T-helper 1 cell treated with Interleukin-12 subunit alpha and Interleukin-12 subunit beta and Interleukin-4 antibody, amounts not matched to agents 30 μg/mL and 1 μg/mL, for 36 hours (primary cell): Measurements from ENCODE around the gene TBATA.

Source experiments
- H3K27ac Mint-ChIP-seq: one replicate; pipeline ENCODE4 v1.8.0; 2021; ENCODE audit warnings: mild to moderate bottlenecking, mixed read lengths
- H3K27me3 Mint-ChIP-seq: one replicate; pipeline ENCODE4 v1.8.0; 2021; ENCODE audit warnings: low read depth, mixed read lengths
- H3K36me3 Mint-ChIP-seq: one replicate; pipeline ENCODE4 v1.8.0; 2021; ENCODE audit warnings: low read depth, mixed read lengths
- H3K4me1 Mint-ChIP-seq: one replicate; pipeline ENCODE4 v1.8.0; 2021; ENCODE audit warnings: low read depth, mixed read lengths
- H3K4me3 Mint-ChIP-seq: one replicate; pipeline ENCODE4 v1.8.0; 2021; ENCODE audit warnings: mild to moderate bottlenecking, moderate library complexity, mixed read lengths
- H3K9me3 Mint-ChIP-seq: one replicate; pipeline ENCODE4 v1.8.0; 2021; ENCODE audit warnings: mixed read lengths

Gene TBATA

DNA sequence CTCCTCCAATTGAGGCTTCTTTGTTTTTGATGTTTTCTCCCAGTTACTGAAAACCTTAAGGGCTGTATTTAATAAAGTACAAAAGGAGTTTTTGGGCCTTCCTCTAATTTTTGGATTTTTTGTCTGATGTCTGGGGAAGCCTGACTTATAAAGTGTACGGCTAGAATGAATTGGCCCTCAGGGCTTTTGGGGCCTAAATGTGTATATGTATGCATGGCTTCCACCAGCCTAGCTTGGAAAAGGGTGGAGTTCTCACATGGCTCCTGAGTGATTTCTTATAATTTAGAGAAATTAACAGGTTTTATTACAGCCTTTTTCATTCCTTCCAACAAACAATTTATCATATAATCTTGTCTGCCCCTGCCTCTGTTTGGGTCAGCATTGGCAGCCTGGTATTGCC, 10.4 kb upstream of the TBATA start:
- no peaks in the 10 kb centered on the region for H3K36me3 Mint-ChIP-seq
- peaks cover 41% of the 10 kb centered on the region for H3K27me3 Mint-ChIP-seq
- no peaks in the 10 kb centered on the region for H3K4me1 Mint-ChIP-seq
- H3K9me3 Mint-ChIP-seq: peaks cover 7% of the 10 kb centered on the region
- H3K4me3 Mint-ChIP-seq: no peak overlapping the region
- no peak overlapping the region for H3K27ac Mint-ChIP-seq

DNA sequence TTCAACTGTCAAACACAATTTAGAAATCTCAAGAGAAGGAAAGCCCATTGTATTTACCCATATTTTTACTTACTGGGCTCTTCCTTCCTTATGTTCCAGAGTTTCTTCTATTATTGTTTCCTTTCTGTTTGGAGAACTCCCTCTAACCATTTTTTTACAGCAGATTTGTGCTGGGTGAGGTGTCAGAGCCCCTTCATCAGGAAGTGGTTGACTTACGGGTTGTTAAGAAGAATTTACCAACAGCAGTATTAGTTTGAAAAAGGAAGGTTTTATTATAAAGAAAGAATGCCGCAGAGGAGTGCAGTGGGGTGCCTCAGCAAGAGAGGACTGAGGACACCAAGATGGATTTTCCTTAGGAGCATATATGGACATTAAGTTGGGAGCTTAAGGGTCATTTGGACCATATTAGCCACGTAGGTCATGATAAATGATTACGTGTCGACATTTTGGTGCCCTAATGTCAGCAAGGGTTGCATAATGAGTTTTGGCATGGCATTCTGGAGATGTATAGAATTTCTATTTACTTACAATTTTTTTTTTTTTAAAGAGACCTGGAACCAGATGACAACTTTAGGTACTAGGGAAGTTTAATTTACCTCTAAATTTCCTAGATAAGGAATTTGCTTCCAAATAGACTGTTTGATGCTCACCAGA, 6.3 kb upstream of the TBATA start:
- Mint-ChIP-seq H3K4me3 (no peak overlapping the region), H3K27me3 (peaks cover 45% of the 10 kb centered on the region), H3K36me3 (no peaks in the 10 kb centered on the region), H3K9me3 (peaks cover under 1% of the 10 kb centered on the region), H3K27ac (no peak overlapping the region), H3K4me1 (peaks cover 2% of the 10 kb centered on the region)

DNA sequence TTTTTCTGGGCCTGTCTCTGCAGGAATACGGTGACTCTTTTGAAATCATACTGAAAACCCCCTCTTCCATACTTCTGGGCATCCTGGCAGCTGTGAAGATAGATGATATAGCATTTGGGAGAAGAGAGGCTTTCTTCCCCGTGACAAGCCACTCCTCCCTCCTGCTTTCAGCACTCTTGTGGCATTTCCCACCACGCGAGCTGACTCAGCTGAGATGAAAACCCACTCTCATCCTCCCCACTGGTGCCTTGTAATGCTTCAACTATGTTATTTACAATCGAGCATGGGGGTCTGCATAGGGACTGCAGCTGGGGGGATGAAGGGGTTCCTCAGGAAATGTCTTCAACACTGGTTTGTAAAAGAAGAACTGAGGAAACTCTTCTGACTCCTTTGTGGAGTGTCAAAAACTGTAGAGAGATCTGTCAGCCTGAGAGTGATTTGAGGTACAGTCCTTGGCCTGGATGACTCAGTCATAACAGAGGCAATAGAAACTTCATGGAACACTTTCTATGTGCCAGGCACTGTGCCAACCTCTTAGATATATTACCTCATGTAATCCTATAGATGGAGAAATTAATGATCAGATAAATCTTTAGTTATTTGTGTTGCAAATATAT, 1.7 kb upstream of the TBATA start:
- Mint-ChIP-seq H3K36me3 (no peaks in the 10 kb centered on the region), H3K27ac (no peak overlapping the region), H3K4me3 (no peak overlapping the region), H3K4me1 (peaks cover 2% of the 10 kb centered on the region), H3K9me3 (no peaks in the 10 kb centered on the region), H3K27me3 (peaks cover 39% of the 10 kb centered on the region)

DNA sequence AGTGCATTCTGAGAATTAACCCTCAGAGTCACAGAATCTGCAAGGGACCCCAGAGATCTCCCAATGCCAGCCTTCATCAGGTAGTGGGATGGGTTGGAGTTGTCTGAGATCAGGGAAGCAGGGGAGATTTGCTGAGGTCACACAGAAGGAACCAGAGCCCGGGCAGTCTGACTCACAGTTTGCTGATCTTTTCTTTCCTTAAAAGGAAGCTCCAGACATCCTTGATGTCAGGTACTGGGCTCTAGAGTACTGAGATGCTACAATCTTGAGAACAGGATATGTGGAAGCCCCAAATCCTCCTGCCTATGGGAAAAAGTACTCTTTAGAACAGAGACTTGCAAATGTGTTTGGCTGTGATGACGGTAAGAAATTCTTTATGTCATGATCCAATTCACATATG, 706 bp downstream of the TBATA start:
- Mint-ChIP-seq H3K27ac (no peak overlapping the region), H3K9me3 (no peaks in the 10 kb centered on the region), H3K4me3 (no peak overlapping the region), H3K4me1 (peaks cover 2% of the 10 kb centered on the region), H3K27me3 (peaks cover 19% of the 10 kb centered on the region), H3K36me3 (no peaks in the 10 kb centered on the region)

DNA sequence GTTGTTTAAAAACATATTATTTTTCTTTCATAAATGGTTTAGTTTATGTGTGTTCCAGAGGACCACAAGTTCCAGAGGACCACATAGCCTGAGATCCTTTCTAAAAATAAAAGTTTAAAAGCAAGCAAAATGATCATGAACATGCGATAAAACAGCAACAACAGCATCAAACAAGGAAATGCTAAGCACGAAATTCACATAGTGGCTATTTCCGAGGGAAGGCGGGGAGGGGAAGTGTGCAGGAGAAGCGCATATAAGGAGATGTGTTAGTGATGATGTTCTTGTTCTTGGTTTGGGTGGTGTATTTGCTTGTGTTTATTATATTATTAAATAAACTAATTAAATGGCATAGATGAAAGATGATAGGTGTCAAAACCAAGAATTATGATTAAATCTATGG, 1.2 kb downstream of the TBATA start:
- peaks cover 2% of the 10 kb centered on the region for H3K4me1 Mint-ChIP-seq
- H3K9me3 Mint-ChIP-seq: no peaks in the 10 kb centered on the region
- no peaks in the 10 kb centered on the region for H3K36me3 Mint-ChIP-seq
- peaks cover 14% of the 10 kb centered on the region for H3K27me3 Mint-ChIP-seq
- no peak overlapping the region for H3K27ac Mint-ChIP-seq
- no peak overlapping the region for H3K4me3 Mint-ChIP-seq

DNA sequence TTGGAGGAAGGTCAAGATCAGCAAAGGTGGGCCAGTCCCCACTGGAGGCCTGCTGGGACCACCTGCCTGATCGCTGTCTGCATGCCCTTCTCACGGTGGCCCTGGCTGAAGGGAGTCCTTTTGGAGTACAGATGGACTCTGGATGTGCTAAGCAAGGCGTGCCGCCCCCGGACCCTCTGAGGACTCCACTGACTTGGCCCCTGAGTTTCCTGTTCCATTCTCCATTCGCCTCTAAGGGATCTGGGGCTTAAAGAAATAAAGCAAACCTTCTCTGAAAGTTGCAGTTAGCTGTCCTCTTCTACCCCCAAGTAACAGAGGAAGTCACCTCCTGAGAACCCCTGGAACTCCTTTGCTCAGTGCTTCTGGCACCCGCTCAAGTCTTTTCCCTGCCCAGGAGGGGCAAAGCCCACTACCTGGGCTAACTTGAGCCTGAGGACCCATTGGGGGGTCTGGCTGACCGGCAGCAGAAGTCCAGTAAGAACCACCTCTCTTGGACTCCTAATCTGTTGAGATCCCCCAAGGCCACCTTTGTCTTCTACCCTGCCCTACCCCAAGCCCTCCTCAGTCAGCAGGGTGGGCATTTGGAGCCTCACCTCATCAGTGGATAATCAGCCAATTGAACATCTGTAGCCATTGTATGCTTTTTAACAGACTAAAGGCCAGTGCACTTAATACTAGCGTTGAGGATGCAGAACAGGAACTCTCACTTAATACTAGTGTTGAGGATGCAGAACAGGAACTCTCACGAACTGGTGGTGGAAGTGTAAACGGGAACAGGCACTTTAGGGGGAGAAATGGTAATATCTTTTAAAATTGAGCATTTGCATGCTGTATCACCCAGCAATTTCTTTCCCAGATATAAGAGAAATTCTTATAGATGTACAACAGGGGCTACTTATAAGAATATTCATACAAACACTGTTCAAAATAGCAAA, 2.2 kb downstream of the TBATA start:
- no peaks in the 10 kb centered on the region for H3K9me3 Mint-ChIP-seq
- H3K27me3 Mint-ChIP-seq: peaks cover 5% of the 10 kb centered on the region
- no peaks in the 10 kb centered on the region for H3K36me3 Mint-ChIP-seq
- H3K4me1 Mint-ChIP-seq: peaks cover 2% of the 10 kb centered on the region
- no peak overlapping the region for H3K4me3 Mint-ChIP-seq
- no peak overlapping the region for H3K27ac Mint-ChIP-seq

DNA sequence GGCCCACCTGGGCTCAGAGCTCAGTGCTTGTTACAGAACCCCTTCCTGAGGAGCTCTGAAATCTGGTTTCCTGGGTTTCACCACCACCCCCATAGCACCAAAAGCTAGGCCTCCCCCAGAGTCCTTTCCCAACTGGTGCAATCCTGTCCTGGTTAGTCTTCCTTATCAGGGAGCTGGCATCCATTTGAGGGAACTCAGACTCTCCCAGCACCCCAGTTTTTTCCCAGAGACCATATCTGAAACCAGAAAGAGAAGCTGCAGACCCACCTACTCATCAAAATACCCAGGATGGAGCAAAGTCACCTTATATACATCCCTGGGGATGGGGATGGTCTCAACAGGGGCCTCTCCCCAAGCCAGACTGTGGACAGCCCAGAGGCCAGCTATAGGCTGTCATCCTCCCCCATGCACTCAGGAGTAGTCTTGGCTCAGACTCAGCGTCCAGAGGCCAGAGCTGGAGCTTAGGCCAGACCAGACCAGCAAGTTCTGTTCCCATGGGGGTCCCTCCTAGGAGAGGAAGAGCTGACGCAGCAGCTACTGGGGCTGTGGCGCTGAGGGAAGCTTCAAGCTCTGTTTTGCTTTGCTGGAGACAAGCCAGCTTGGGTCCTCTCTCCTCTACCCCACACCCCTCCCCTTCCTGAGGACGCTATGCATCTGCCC, 3.0 kb downstream of the TBATA start:
- no peak overlapping the region for H3K27ac Mint-ChIP-seq
- H3K36me3 Mint-ChIP-seq: no peaks in the 10 kb centered on the region
- no peak overlapping the region for H3K4me3 Mint-ChIP-seq
- peaks cover 2% of the 10 kb centered on the region for H3K4me1 Mint-ChIP-seq
- H3K27me3 Mint-ChIP-seq: peaks cover 5% of the 10 kb centered on the region
- H3K9me3 Mint-ChIP-seq: no peaks in the 10 kb centered on the region

DNA sequence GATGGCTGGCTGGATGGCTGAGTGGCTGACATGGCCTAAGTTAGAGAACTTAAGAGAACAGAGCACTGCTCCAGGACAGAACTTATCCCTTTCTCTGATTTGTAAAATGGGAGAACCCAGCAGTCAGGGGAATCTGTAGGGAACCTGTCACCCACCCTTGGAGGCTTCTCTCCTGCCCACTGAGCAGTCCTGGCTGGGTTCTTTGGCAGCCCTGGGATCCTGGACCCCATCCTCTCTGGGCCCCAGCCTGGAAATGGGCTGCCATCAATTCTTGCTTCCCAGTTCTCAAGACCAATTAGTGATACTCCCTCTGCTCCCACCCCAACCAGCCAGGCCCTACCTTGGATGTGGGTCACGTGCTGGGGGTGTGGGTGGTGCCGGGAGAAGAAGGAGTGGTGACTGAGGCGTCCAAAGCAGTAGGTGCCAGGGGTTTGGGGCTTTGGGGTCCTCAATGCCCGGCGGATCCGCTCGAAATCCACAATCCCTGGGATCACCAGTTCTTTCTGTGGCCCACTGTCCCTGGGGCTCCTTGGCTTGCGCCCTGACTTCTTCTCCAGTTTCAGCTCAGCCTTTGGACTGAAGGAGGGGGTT, 3.6 kb downstream of the TBATA start:
- no peak overlapping the region for H3K27ac Mint-ChIP-seq
- H3K36me3 Mint-ChIP-seq: no peaks in the 10 kb centered on the region
- no peaks in the 10 kb centered on the region for H3K9me3 Mint-ChIP-seq
- H3K27me3 Mint-ChIP-seq: peaks cover 5% of the 10 kb centered on the region
- H3K4me3 Mint-ChIP-seq: no peak overlapping the region
- no peaks in the 10 kb centered on the region for H3K4me1 Mint-ChIP-seq

DNA sequence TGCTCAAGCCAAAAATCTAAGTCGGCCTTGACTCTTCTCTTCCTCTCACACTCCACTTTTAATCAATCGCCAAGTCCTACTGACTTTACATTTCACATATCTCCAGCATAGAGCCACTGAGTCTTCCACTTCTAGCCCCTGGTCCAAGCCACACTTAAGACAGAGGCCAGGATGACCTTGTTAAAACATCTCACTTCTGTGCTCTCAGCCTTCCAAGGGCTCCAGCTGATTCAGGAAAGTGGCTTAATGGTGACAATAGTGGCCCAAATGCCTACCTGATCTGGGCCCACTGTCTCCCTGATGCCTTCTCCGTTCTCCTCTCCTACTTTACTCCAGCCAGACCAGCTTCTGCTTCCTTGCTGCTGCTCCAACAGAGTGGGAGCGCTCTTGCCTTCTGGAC, 4.4 kb downstream of the TBATA start:
- H3K36me3 Mint-ChIP-seq: no peaks in the 10 kb centered on the region
- H3K4me3 Mint-ChIP-seq: no peak overlapping the region
- no peaks in the 10 kb centered on the region for H3K9me3 Mint-ChIP-seq
- H3K27me3 Mint-ChIP-seq: peaks cover 5% of the 10 kb centered on the region
- no peaks in the 10 kb centered on the region for H3K4me1 Mint-ChIP-seq
- no peak overlapping the region for H3K27ac Mint-ChIP-seq

DNA sequence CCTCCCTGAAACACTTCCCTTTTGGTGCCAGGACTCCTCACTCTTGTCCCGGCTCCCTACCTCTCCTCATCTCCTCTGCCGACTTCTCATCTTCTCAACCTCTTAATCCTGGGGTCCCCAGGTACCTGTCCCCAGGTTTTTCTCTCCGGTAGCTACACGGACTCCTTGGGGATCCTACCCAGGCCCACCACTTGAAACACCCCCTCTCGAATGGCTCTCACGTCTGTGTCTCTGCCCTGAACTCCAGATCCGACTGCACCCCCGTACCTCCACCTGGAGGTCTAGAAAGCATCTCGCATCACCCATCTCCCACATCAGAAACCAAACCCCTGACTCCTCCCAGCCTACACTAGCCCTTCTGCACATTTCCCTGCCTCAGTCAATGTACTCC, 4.8 kb downstream of the TBATA start:
- peaks cover 5% of the 10 kb centered on the region for H3K27me3 Mint-ChIP-seq
- H3K36me3 Mint-ChIP-seq: no peaks in the 10 kb centered on the region
- no peak overlapping the region for H3K4me3 Mint-ChIP-seq
- no peak overlapping the region for H3K27ac Mint-ChIP-seq
- H3K4me1 Mint-ChIP-seq: no peaks in the 10 kb centered on the region
- H3K9me3 Mint-ChIP-seq: no peaks in the 10 kb centered on the region

DNA sequence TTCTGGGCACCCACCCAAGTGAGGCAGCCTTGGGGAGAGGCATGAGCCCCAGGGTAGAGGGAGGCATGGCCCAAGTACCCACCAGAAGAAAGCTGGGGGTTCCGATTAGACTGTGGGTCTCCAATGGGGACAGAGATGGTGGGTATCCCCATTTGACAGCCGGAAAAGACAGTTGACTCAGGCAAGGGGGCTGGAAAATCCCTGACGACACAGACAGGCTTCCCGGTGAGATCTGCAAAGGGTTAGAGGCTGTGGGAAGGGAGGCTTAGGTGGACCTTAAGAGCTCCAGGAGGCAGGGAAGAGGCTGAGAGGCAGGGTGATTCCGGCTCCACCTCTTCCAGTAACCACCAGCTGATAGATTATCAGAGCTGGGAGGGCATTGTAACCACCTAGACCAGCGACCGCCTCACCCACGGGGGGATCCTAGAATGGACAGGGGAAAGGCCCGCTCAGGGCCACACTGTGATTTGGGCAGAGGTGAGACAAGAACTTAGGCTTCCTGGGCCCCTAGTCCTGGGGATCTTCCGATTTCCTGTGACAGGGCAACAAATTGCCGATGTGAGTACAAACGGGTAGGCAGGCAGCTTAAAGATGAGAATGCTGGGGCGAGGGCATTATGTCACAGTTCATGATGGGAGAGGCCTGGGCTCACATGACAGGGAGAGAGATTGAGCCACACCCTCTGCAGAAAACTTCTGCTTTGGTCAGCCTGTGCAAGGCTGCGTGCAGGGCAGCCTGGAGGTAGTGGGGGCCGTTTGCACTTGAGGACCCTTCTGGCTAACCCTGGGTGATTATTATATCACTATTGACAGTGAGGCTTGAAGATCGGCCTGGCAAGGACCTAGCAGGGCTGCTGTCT, 5.4 kb downstream of the TBATA start:
- Mint-ChIP-seq H3K4me3 (no peak overlapping the region), H3K27me3 (peaks cover 5% of the 10 kb centered on the region)

DNA sequence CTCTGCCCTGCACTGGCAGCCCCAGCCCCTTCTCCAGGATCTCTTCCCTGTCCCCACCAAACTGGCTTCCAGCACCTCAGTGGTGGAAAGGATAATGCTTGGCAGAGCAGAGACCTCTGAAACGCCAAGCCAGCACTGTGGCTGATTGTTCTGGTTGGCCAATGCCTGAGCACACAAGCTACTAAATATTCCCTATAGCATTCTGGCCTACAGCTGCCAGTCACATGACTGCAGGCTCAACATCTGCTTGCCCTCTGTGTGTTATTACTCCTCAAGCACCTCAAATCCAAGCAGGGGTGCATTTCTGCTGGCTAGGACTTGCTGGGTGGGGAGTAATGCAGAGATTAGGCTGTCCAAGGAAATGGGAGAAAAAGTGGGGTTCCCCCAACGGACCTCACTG, 6.1 kb downstream of the TBATA start:
- Mint-ChIP-seq H3K4me3 (no peak overlapping the region), H3K27ac (no peak overlapping the region), H3K4me1 (no peaks in the 10 kb centered on the region), H3K27me3 (peaks cover 5% of the 10 kb centered on the region), H3K9me3 (no peaks in the 10 kb centered on the region), H3K36me3 (no peaks in the 10 kb centered on the region)

More for the DNA sequence above, 5.4 kb downstream of the TBATA start:
- Mint-ChIP-seq H3K27ac (no peak overlapping the region), H3K4me1 (no peaks in the 10 kb centered on the region), H3K36me3 (no peaks in the 10 kb centered on the region), H3K9me3 (no peaks in the 10 kb centered on the region)

DNA sequence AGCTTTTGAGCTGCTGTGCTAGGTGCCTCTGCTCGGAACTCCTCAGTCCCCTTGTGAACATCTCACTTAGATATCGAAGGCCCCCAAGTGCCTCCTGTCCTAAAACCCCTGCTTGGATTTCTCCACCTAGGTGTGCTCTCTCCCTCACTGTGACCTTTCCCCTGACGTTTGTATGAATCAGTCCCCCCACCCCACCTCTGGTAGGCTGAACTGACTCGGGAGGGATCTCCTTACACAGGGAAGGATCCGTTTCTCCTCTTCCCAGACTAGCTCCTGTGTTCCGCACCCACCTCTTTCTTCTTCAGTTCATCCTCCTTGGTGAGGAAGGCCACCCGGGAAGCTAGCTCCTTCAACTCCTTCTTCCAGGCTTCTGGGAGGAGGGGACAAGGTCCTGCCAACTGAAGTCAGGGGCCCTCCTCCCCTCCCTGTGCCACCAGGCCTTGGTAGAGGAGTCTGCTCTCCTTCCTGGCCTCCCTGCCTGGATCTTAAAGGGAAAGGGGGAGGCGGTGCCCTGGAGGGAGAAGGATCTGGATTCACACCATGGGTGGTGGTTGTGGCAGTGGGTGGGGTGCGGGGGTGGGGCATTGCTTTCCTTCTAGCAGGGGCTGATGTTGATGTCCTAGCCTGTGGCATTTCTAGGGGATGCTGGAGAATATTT, 6.8 kb downstream of the TBATA start:
- Mint-ChIP-seq H3K4me1 (no peaks in the 10 kb centered on the region), H3K27me3 (peaks cover 4% of the 10 kb centered on the region), H3K9me3 (no peaks in the 10 kb centered on the region), H3K4me3 (no peak overlapping the region), H3K27ac (no peak overlapping the region), H3K36me3 (no peaks in the 10 kb centered on the region)
